ENCODE data around the gene TIMM13. TPM values are rescaled to one million over a fixed set of nuclear protein-coding genes. Genes with fewer than 3 reads are reported as not detected.

Gene TIMM13
- total RNA-seq, 1 donor from 2014 or later: 39.5 TPM

DNA sequence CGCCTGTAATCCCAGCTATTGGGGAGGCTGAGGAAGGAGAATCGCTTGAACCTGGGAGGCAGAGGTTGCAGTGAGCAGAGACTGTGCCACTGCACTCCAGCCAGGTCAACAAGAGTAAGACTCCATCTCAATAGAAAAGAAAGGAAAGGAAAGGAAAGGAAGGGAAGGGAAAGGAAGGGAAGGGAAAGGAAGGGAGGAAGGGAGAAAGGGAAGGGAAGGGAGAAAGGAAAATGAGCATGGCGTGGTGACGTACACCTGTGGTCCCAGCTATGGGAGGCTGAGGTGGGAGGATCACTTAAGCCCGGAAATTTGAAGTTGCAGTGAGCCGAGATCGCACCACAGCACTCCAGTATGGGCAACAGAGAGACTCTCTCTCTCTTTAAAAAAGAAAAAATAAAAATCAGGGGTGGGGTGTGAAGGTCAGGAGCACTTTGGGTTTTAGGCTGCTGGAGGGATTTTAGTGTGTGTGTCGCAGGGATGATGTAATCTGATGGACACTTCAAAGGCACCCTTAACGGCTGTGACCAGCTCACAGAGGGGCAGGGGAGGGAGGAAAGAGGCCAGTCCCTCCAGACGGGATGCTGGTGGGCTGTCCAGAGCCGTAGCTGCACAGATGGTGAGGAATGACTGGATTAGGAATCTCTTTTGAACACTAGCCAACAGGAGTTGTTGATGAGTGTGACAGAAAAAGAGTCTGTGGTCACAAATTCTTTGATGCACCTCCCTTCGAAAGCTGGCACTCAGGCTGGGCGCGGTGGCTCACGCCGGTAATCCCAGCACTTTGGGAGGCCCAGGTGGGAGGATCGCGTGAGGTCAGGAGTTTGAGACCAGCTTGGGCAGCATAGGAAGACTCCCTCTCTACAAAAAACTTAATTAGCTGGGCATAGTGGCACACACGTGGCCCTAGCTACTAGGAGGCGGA, 39.8 kb downstream of the TIMM13 start:
- DNase-seq (ENCODE audit: low read depth) (no peak), FAIRE-seq (no peak)
- no peak overlapping the region for H3K4me3 ChIP-seq (ENCODE audit: low read depth, low read length)
- TF ChIP-seq, protein P1, sequence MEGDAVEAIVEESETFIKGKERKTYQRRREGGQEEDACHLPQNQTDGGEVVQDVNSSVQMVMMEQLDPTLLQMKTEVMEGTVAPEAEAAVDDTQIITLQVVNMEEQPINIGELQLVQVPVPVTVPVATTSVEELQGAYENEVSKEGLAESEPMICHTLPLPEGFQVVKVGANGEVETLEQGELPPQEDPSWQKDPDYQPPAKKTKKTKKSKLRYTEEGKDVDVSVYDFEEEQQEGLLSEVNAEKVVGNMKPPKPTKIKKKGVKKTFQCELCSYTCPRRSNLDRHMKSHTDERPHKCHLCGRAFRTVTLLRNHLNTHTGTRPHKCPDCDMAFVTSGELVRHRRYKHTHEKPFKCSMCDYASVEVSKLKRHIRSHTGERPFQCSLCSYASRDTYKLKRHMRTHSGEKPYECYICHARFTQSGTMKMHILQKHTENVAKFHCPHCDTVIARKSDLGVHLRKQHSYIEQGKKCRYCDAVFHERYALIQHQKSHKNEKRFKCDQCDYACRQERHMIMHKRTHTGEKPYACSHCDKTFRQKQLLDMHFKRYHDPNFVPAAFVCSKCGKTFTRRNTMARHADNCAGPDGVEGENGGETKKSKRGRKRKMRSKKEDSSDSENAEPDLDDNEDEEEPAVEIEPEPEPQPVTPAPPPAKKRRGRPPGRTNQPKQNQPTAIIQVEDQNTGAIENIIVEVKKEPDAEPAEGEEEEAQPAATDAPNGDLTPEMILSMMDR (IDR thresholded peaks at IDR 0.05; ENCODE audit: insufficient read depth, low read length, severe bottlenecking): no peak
- H3K27me3 ChIP-seq (ENCODE audit: control insufficient read depth, insufficient read depth, low read length): no peaks in the 10 kb centered on the region
- no peaks in the 10 kb centered on the region for H3K36me3 ChIP-seq (ENCODE audit: control insufficient read depth, insufficient read depth, low read length)

DNA sequence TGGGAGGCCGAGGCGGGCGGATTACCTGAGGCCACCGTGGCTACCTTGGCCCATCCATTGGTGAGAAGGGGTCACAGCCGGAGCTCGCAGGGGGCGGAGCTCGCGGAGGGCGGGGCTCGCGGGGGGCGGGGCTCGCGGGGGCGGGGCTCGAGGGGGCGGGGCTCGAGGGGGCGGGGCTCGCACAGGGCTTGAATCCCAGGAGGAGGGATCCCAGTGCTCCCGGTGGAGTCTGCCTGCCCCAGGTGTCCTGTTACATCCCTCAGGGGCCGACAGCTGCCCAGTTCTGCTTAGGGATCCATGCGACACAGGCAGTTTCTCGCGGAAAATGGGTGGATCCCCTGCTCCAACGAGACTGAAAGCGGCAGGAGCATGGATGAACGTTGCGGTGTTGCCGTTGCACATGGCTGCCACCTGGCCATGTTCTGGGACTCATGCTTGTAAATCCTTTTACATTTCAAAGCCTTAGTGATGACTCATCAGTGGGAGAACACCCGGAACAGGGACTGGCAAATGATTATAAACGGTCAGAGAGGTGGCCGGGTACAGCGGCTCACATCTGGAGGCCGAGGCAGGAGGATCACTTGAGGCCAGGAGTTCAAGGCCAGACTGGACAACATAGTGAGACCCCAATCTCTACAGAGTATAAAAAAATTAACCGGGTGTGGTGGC, 42.2 kb downstream of the TIMM13 start:
- TF ChIP-seq, protein P1 (IDR thresholded peaks at IDR 0.05; ENCODE audit: insufficient read depth, low read length, severe bottlenecking): no peak
- DNase-seq (ENCODE audit: low read depth): peak; percentile 75
- Histone ChIP-seq H3K27me3 (ENCODE audit: control insufficient read depth, insufficient read depth, low read length) (no peaks in the 10 kb centered on the region), H3K4me3 (ENCODE audit: low read depth, low read length) (peak overlapping the region; percentile 18), H3K36me3 (ENCODE audit: control insufficient read depth, insufficient read depth, low read length) (no peaks in the 10 kb centered on the region)
- no peak for FAIRE-seq

DNA sequence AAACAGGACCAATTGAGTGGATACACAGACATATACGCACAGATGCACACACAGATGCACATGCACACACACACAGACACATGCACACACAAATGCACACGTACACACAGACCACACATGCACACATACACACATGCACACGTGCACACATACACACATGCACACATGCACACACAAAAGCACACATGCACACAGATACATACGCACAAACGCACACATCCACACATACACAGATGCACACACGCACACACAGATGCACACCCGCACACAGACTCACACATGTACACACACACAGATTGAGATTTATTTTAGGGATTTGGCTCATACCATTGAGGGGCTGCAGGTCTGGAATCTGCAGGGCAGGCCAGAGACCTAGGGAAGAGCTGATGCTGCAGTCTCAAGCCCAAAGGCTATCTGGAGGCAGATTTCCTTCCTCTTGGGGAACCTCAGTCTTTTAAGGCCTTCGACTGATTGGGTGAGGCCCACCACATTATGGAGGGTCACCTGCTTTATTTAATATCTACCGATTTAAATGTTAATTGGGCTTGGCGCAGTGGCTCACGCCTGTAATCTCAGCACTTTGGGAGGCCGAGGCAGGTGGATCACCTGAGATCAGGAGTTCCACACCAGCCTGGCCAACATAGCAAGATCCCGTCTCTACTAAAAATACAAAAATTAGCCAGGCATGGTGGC, 44.7 kb downstream of the TIMM13 start:
- TF ChIP-seq, protein P1 (IDR thresholded peaks at IDR 0.05; ENCODE audit: insufficient read depth, low read length, severe bottlenecking): no peak
- no peaks in the 10 kb centered on the region for H3K36me3 ChIP-seq (ENCODE audit: control insufficient read depth, insufficient read depth, low read length)
- no peaks in the 10 kb centered on the region for H3K27me3 ChIP-seq (ENCODE audit: control insufficient read depth, insufficient read depth, low read length)
- DNase-seq (ENCODE audit: low read depth) (no peak), FAIRE-seq (peak; percentile 88)
- H3K4me3 ChIP-seq (ENCODE audit: low read depth, low read length): no peak overlapping the region

DNA sequence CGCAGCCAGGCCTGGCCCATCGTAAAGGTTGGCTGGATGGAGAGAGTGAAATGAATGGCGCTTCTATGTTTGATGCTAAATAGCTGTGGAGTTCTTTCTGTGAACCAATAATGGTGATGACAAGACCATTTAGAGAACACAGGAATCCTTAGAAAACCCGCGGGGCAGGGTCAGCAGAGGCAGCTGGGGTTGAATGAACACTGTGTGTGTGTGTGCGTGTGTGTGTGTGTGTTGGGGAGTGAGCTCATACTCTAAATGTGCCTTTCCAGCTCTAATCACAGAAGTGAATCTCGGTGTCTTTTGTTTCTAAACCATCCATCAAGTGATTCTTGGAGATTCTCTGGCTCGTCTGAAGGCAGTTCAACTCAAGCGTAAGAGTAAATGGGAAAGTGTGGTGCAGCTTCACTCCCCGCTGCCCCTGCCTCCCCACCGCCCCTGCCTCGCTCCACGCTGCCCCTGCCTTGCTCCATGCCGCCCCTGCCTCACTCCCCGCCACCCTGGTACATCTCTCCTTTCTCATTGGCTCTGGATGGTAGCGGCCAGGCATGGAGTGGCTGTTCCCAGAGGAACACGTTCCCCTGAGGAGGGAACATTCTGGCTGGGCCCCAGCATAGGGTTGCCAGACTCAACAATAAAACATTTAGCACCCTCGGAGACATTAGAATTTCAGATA, 46.1 kb downstream of the TIMM13 start:
- DNase-seq (ENCODE audit: low read depth) (no peak), FAIRE-seq (peak; percentile 47)
- H3K36me3 ChIP-seq (ENCODE audit: control insufficient read depth, insufficient read depth, low read length): no peaks in the 10 kb centered on the region
- TF ChIP-seq, protein P1 (IDR thresholded peaks at IDR 0.05; ENCODE audit: insufficient read depth, low read length, severe bottlenecking): no peak
- H3K4me3 ChIP-seq (ENCODE audit: low read depth, low read length): no peak overlapping the region
- no peaks in the 10 kb centered on the region for H3K27me3 ChIP-seq (ENCODE audit: control insufficient read depth, insufficient read depth, low read length)

DNA sequence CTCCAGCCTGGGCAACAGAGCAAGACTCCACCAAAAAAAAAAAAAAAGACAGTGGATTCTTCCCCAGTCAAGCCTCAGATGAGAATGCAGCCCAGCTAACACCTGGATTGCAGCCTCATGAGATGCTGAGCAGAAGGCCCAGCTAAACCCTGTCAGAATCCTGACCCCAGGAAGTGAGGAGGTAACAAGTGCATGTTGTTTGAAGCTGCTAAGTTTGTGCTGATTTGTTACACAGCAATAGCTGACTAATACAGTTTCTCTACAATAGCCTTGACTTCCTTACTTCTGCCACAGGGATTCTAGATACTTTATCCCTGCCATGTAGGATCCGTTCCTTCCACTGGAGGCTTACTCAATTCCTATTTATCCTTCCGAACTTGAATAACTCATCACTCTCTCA, 46.8 kb downstream of the TIMM13 start:
- no peaks in the 10 kb centered on the region for H3K36me3 ChIP-seq (ENCODE audit: control insufficient read depth, insufficient read depth, low read length)
- no peaks in the 10 kb centered on the region for H3K27me3 ChIP-seq (ENCODE audit: control insufficient read depth, insufficient read depth, low read length)
- no peak for FAIRE-seq
- H3K4me3 ChIP-seq (ENCODE audit: low read depth, low read length): no peak overlapping the region
- no peak for DNase-seq (ENCODE audit: low read depth)
- TF ChIP-seq, protein P1 (IDR thresholded peaks at IDR 0.05; ENCODE audit: insufficient read depth, low read length, severe bottlenecking): no peak
